A673 (cell line): ENCODE data around the gene TBCA. TPM values are rescaled to one million over a fixed set of nuclear protein-coding genes. Genes with fewer than 3 reads are reported as not detected.

Source experiments
- Bru-seq: library from RNA; stranded (reverse); fragments of 400-500 nt; gene quantifications from one replicate; lab custom pipeline; 2021; lab: Mats Ljungman, UMichigan
- BruChase-seq, 2 experiments: library from RNA; stranded (reverse); fragments of 400-500 nt; gene quantifications; one replicate each; lab custom pipeline; 2021; lab: Mats Ljungman, UMichigan
- BruUV-seq: library from RNA; stranded (reverse); fragments of 400-500 nt; replicated peaks from 2 replicates; lab custom pipeline; 2021; lab: Mats Ljungman, UMichigan
- CTCF ChIA-PET: fragments of 300-600 bp; sonication (Branson Sonifier 250); formaldehyde crosslinking; loops from one replicate; lab custom pipeline; 2022; ENCODE audit warnings: antibody characterized with exemption; lab: Charles Lee
- POLR2A ChIA-PET: fragments of 300-600 bp; sonication (Branson Sonifier 250); formaldehyde crosslinking; loops from one replicate; lab custom pipeline; 2022; ENCODE audit warnings: antibody characterized with exemption; ENCODE audit not compliant: low non-redundant PET; lab: Charles Lee
- DNase-seq: peaks from one replicate; pipeline ENCODE4 v3.0.0-alpha.2; 2015; ENCODE audit warnings: low spot score
- H3K27ac ChIP-seq: fragments of 200-600 bp; sonication (generic); 2 replicates; pipeline ENCODE4 v1.5.1; 2016; ENCODE audit warnings: mixed run types, low read depth, mild to moderate bottlenecking, mixed read lengths, antibody characterized with exemption, low read length; ENCODE audit not compliant: poor library complexity, severe bottlenecking
- H3K27me3 ChIP-seq: fragments of 200-600 bp; sonication (generic); replicated peaks from 2 replicates; pipeline ENCODE4 v1.6.1; 2017; ENCODE audit warnings: mixed run types, low read depth, mild to moderate bottlenecking, mixed read lengths, antibody characterized with exemption, low read length; ENCODE audit not compliant: insufficient read depth, poor library complexity
- H3K36me3 ChIP-seq: fragments of 200-600 bp; sonication (generic); 2 replicates; pipeline ENCODE4 v1.6.1; 2016; ENCODE audit warnings: mixed run types, mild to moderate bottlenecking, mixed read lengths, antibody characterized with exemption, low read length; ENCODE audit not compliant: insufficient read depth, poor library complexity, severe bottlenecking
- H3K4me1 ChIP-seq: fragments of 200-600 bp; sonication (generic); 2 replicates; pipeline ENCODE4 v1.6.1; 2017; ENCODE audit warnings: mixed run types, mild to moderate bottlenecking, mixed read lengths, antibody characterized with exemption, low read length; ENCODE audit not compliant: insufficient read depth, poor library complexity, severe bottlenecking
- H3K4me3 ChIP-seq: fragments of 200-600 bp; sonication (generic); 2 replicates; pipeline ENCODE4 v1.5.1; 2016; ENCODE audit warnings: low read depth, mixed run types, mild to moderate bottlenecking, mixed read lengths, low read length; ENCODE audit not compliant: poor library complexity, severe bottlenecking
- H3K9me3 ChIP-seq: fragments of 200-600 bp; sonication (generic); 2 replicates; pipeline ENCODE4 v1.6.1; 2016; ENCODE audit warnings: mixed run types, low read depth, mild to moderate bottlenecking, mixed read lengths, antibody characterized with exemption, low read length; ENCODE audit not compliant: poor library complexity, severe bottlenecking
- EZH2 ChIP-seq: fragments of 200-600 bp; sonication (generic); IDR thresholded peaks from 2 replicates; pipeline ENCODE4 v1.6.1; 2017; ENCODE audit warnings: borderline replicate concordance, low read depth, mild to moderate bottlenecking, mixed read lengths, antibody characterized with exemption, low read length; ENCODE audit not compliant: poor library complexity, severe bottlenecking
- intact Hi-C: fragments of 100-400 bp; cut with micrococcal nuclease; formaldehyde crosslinking; loops from one replicate; pipeline ENCODE4 v1.10.0; 2022; ENCODE audit not compliant: unreplicated experiment
- long read RNA-seq: library from polyadenylated mRNA; stranded (forward); transcript quantifications from one replicate; pipeline ENCODE4 v2.0.0, GENCODE V29; 2022
- total RNA-seq: library from RNA; stranded (reverse); gene quantifications from 2 replicates; pipeline ENCODE4 v1.2.3, GENCODE V29; 2021
- TF ChIP-seq, protein P1 (sequence below): fragments of 300-800, 200-600 bp; sonication (generic); conservative IDR thresholded peaks from 2 replicates; pipeline ENCODE4 v1.5.1; 2017; ENCODE audit warnings: low read depth, mild to moderate bottlenecking, antibody characterized with exemption, low read length, moderate library complexity, mixed read lengths

TBCA gene, protein sequence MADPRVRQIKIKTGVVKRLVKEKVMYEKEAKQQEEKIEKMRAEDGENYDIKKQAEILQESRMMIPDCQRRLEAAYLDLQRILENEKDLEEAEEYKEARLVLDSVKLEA
- 288 and 297 TPM in 2 replicates for total RNA-seq
- percentile 89 among the genes with signal in this experiment for Bru-seq, nascent RNA
- percentile 80 among the genes with signal in this experiment for BruChase-seq, experiment 1, labeled RNA remaining after a 2-hour chase
- percentile 75 among the genes with signal in this experiment for BruChase-seq, experiment 2, labeled RNA remaining after a 6-hour chase
- long read RNA-seq, transcript TBCA-202 (4 exons, 683 nt): major isoform, 123 of 131 reads
- long read RNA-seq, partial matches to known transcripts: 0 of 131 reads
- long read RNA-seq, other reads (novel, unspliced or antisense): 6 of 131 reads

DNA sequence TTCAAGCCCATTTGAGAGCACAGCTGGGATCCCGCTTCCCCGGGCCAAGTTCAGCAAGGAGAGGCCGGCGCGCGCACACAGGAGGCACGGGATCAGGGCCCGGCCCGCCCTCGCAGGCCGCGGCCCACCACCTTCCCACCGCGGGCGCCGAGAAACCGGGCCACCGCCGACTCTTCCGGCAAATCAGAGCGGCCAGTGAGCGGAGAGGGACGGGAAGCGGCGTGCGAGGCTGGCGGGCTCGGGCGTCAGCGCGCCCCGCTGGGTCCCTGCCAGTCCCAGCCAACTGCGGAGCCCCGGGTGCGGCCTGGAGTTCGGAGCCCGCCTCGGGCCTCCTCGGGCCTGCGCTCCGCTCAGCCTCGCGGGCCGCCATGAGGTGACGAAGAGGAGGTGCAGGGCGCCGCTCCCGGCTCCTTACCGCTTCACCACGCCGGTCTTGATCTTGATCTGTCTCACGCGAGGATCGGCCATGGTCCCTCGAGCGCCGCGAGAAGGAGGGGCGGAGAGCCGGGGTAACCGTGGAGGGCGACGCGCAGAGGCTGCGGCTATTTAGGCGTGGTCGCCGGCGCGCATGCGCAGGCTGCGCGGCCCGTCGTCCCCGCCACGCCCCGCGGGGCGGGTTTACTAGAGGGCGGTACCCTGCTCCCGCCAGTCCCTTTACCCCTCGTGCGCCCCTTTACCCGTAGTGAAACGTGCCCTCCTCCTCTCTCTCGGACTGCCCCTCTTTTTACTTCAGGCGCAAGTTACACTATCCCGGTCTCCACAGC, at the start of gene TBCA:
TSS of gene TBCA (minus strand) at position 550 of the 764 bp plus-strand sequence. CDS start at position 468, 82 bp downstream.
- peaks cover 28% of the 10 kb centered on the region for H3K36me3 ChIP-seq
- ChIA-PET CTCF (no interaction called here), POLR2A (no interaction called here)
- peaks cover 16% of the 10 kb centered on the region for H3K4me1 ChIP-seq
- DNase-seq: peak; percentile 94
- no peaks in the 10 kb centered on the region for H3K27me3 ChIP-seq
- TF ChIP-seq EZH2: no peak
- TF ChIP-seq, protein P1, sequence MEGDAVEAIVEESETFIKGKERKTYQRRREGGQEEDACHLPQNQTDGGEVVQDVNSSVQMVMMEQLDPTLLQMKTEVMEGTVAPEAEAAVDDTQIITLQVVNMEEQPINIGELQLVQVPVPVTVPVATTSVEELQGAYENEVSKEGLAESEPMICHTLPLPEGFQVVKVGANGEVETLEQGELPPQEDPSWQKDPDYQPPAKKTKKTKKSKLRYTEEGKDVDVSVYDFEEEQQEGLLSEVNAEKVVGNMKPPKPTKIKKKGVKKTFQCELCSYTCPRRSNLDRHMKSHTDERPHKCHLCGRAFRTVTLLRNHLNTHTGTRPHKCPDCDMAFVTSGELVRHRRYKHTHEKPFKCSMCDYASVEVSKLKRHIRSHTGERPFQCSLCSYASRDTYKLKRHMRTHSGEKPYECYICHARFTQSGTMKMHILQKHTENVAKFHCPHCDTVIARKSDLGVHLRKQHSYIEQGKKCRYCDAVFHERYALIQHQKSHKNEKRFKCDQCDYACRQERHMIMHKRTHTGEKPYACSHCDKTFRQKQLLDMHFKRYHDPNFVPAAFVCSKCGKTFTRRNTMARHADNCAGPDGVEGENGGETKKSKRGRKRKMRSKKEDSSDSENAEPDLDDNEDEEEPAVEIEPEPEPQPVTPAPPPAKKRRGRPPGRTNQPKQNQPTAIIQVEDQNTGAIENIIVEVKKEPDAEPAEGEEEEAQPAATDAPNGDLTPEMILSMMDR: peak; percentile 23; the same call in 1 of the 2 replicates
- no peaks in the 10 kb centered on the region for H3K9me3 ChIP-seq
- peak within 1 kb of the TSS; percentile 96 for H3K27ac ChIP-seq
- no TSS peak for BruUV-seq
- H3K4me3 ChIP-seq: peak within 1 kb of the TSS; percentile 87
- intact Hi-C loops: no loop called here

DNA sequence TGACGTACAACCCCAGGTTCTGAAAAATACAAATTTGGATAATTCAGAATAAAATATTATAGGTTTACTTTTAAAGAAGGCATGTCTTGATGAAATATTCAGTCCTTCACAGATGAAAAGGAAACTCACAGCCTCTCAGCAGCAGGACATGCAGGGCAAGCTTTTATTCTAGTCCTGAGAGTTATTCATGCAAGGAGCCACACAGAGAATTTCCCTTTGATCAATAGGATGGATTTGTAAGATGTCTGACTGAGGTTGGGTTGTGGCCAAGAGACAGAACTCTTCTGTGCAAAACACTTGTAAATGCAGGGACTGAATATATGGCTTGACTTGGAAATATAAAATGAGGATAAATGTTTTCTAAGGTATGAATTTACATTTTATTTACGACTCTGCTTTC, 48.8 kb upstream of the TBCA start:
- Histone ChIP-seq H3K4me3 (no peak overlapping the region), H3K27ac (no peak overlapping the region), H3K27me3 (peaks cover 63% of the 10 kb centered on the region), H3K4me1 (no peaks in the 10 kb centered on the region), H3K9me3 (no peaks in the 10 kb centered on the region), H3K36me3 (no peaks in the 10 kb centered on the region)
- intact Hi-C loops: no loop called here
- ChIA-PET CTCF (no interaction called here), POLR2A (no interaction called here)
- BruUV-seq: no TSS peak
- no peak for DNase-seq
- TF ChIP-seq EZH2: no peak
- TF ChIP-seq, protein P1: no peak

DNA sequence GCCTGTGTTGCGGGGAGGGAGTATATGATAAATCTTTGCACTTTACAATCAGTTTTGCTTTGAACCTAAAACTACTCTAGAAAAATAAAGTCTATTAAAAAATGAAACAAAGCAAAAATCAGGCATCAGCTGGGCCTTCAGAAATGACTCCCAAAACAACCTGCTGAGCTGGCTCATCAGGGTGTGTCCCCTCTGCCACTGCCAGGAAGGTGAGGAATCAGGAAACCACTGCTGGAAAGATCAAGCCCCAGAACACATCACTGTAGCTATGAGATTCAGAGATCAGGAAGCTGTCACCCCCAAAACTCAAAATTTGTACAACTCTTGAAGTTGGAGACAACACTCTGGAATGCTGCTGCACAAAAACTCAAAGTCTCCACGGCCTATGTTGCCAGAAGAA, 40.5 kb upstream of the TBCA start:
- Histone ChIP-seq H3K4me3 (no peak overlapping the region), H3K27me3 (no peaks in the 10 kb centered on the region), H3K4me1 (no peaks in the 10 kb centered on the region), H3K27ac (no peak overlapping the region), H3K36me3 (no peaks in the 10 kb centered on the region), H3K9me3 (no peaks in the 10 kb centered on the region)
- intact Hi-C loops: no loop called here
- POLR2A ChIA-PET: no interaction called here
- CTCF ChIA-PET: no interaction called here
- DNase-seq: no peak
- no TSS peak for BruUV-seq
- TF ChIP-seq, protein P1: no peak
- TF ChIP-seq EZH2: no peak
